GM12875 (cell line): Measurements from ENCODE around the gene CENPP.
"Not testable (repeated sequence)": the region's sequence is repeated elsewhere in the genome, so short reads cannot be mapped to it uniquely, and the experiment has no call there.

Experiments used
- H3K4me3 ChIP-seq: one replicate; pipeline ENCODE4 v1.5.1; 2011; ENCODE audit warnings: low read depth, low read length, control low read depth
- CTCF ChIP-seq: IDR thresholded peaks from 2 replicates; pipeline ENCODE4 v1.5.1; 2011; ENCODE audit warnings: low read depth, mild to moderate bottlenecking, control low read depth, inconsistent platforms, low read length, moderate library complexity, borderline replicate concordance; ENCODE audit not compliant: insufficient read depth

Gene CENPP

GRCh38 chr9:92402826-92403745, 77.3 kb downstream of the CENPP start:
- no peak overlapping the region for H3K4me3 ChIP-seq
- no peak for TF ChIP-seq CTCF

- H3K4me3 ChIP-seq = no peak within 1 kb of the TSS
- no peak for TF ChIP-seq CTCF
These were observed 78.5 kb downstream of the CENPP start, which contains the start of gene OGN for GRCh38 chr9:92404042-92404836. TSS of gene OGN (minus strand) at chr9:92404578. CDS start at chr9:92403407, 1,171 bp downstream.

GRCh38 chr9:92405818-92406217, 80.1 kb downstream of the CENPP start:
- no peak overlapping the region for H3K4me3 ChIP-seq
- TF ChIP-seq CTCF = no peak

GRCh38 chr9:92406477-92406876, 80.7 kb downstream of the CENPP start:
- no peak overlapping the region for H3K4me3 ChIP-seq
- no peak for TF ChIP-seq CTCF

- no peak for TF ChIP-seq CTCF
- no peak overlapping the region for H3K4me3 ChIP-seq
These were observed 82.1 kb downstream of the CENPP start for GRCh38 chr9:92407818-92408217.

- no peak for TF ChIP-seq CTCF
- H3K4me3 ChIP-seq = no peak overlapping the region
These were observed 83.2 kb downstream of the CENPP start for GRCh38 chr9:92408747-92409478.

- H3K4me3 ChIP-seq = not testable (repeated sequence)
These were observed 85.4 kb downstream of the CENPP start for GRCh38 chr9:92411157-92411556.
